Endothelial cell of umbilical vein (primary cell): ENCODE measurements around the gene DIDO1. TPM values are rescaled to one million over a fixed set of nuclear protein-coding genes. Genes with fewer than 3 reads are reported as not detected.

Experiments used
- BruUV-seq: library from RNA; stranded (reverse); fragments of 400-500 nt; replicated peaks from 2 replicates; lab custom pipeline; 2021; lab: Mats Ljungman, UMichigan
- CTCF ChIA-PET: fragments of 300-600, 350-600 bp; sonication (Branson Sonifier 250); formaldehyde crosslinking; loops from one replicate; lab custom pipeline; 2021; ENCODE audit warnings: antibody characterized with exemption, inconsistent platforms; lab: Charles Lee
- POLR2A ChIA-PET: fragments of 300-600, 350-600 bp; sonication (Branson Sonifier 250); formaldehyde crosslinking; loops from one replicate; lab custom pipeline; 2021; ENCODE audit warnings: antibody characterized with exemption, inconsistent platforms; lab: Charles Lee
- DNase-seq: peaks from one replicate; pipeline ENCODE4 v3.0.0-alpha.2; 2011; ENCODE audit warnings: low read depth, low spot score
- FAIRE-seq: peaks from 2 replicates; lab custom pipeline; 2011; peaks lifted over from hg19 to GRCh38; lab: Jason Lieb, UNC
- H2AFZ ChIP-seq: 2 replicates; pipeline ENCODE4 v1.6.0; 2012; ENCODE audit warnings: low read depth, low read length, control low read depth, inconsistent platforms
- H3K27ac ChIP-seq: 2 replicates; pipeline ENCODE4 v1.5.1; 2011; ENCODE audit warnings: low read depth, mild to moderate bottlenecking, control low read depth, low read length, moderate library complexity; ENCODE audit not compliant: insufficient read depth
- H3K27me3 ChIP-seq, 2 experiments: 2 replicates each; pipeline versions ENCODE4 v1.6.0 to v1.6.1; 2011; ENCODE audit warnings: low read length in 2 of 2, mixed read lengths in 1 of 2; ENCODE audit not compliant: control insufficient read depth in 2 of 2, insufficient read depth in 2 of 2
- H3K36me3 ChIP-seq, 2 experiments: 2 replicates in 1 of 2; 3 replicates in 1 of 2; pipeline ENCODE4 v1.5.1; 2011; ENCODE audit warnings: low read length in 2 of 2, mild to moderate bottlenecking in 1 of 2, moderate library complexity in 1 of 2; ENCODE audit not compliant: control insufficient read depth in 2 of 2, insufficient read depth in 2 of 2; ENCODE audit errors: extremely low read depth in 1 of 2
- H3K4me1 ChIP-seq: 3 replicates; pipeline ENCODE4 v1.5.1; 2011; ENCODE audit warnings: mild to moderate bottlenecking, low read length; ENCODE audit not compliant: control insufficient read depth, insufficient read depth; ENCODE audit errors: extremely low read depth
- H3K4me2 ChIP-seq: 2 replicates; pipeline ENCODE4 v1.6.1; 2011; ENCODE audit warnings: low read length, control low read depth, mixed read lengths; ENCODE audit not compliant: insufficient read depth
- H3K4me3 ChIP-seq, 3 experiments: fragments of 200-600 bp in 1 of 3; sonication (generic), shearing (Covaris generic) in 1 of 3; replicated peaks in 1 of 3; 2 replicates each; pipeline ENCODE4 v1.5.1; 2011 to 2016; ENCODE audit warnings: control low read depth in 3 of 3, low read length in 3 of 3, mild to moderate bottlenecking in 2 of 3, inconsistent platforms in 1 of 3, low read depth in 1 of 3, moderate library complexity in 1 of 3; ENCODE audit not compliant: insufficient read depth in 1 of 3
- H3K79me2 ChIP-seq: 2 replicates; pipeline ENCODE4 v1.6.0; 2012; ENCODE audit warnings: low read length, inconsistent platforms; ENCODE audit not compliant: control insufficient read depth, insufficient read depth
- H3K9ac ChIP-seq: replicated peaks from 2 replicates; pipeline ENCODE3; 2011; ENCODE audit warnings: low read length, control low read depth; ENCODE audit not compliant: insufficient read depth; ENCODE audit errors: extremely low read depth
- H3K9me1 ChIP-seq: replicated peaks from 3 replicates; pipeline ENCODE4 v1.6.0; 2011; ENCODE audit warnings: mild to moderate bottlenecking, low read length; ENCODE audit not compliant: control insufficient read depth, insufficient read depth; ENCODE audit errors: extremely low read depth
- H3K9me3 ChIP-seq: replicated peaks from 2 replicates; pipeline ENCODE4 v1.5.1; 2012; ENCODE audit warnings: low read length, inconsistent platforms; ENCODE audit not compliant: control insufficient read depth, insufficient read depth
- H4K20me1 ChIP-seq: replicated peaks from 2 replicates; pipeline ENCODE3; 2011; ENCODE audit warnings: mild to moderate bottlenecking, low read length; ENCODE audit not compliant: control insufficient read depth, insufficient read depth; ENCODE audit errors: extremely low read depth
- CTCF ChIP-seq, 2 donors: IDR thresholded peaks; 1 replicate in 1 of 2; 2 replicates in 1 of 2; pipeline ENCODE4 v1.5.1; 2011; ENCODE audit warnings: low read length in 2 of 2, mild to moderate bottlenecking in 2 of 2, moderate library complexity in 2 of 2, control low read depth in 1 of 2, inconsistent platforms in 1 of 2, low read depth in 1 of 2; ENCODE audit not compliant: insufficient read depth in 1 of 2; ENCODE audit errors: extremely low read depth in 1 of 2
- EZH2 ChIP-seq: IDR thresholded peaks from 2 replicates; pipeline ENCODE4 v1.6.1; 2012; ENCODE audit warnings: borderline replicate concordance, low read depth, mild to moderate bottlenecking, moderate library complexity, low read length, inconsistent platforms; ENCODE audit not compliant: severe bottlenecking
- FOS ChIP-seq: IDR thresholded peaks from 2 replicates; pipeline ENCODE4 v1.6.1; 2011; ENCODE audit warnings: mild to moderate bottlenecking, low read length, moderate library complexity, borderline replicate concordance; ENCODE audit not compliant: insufficient read depth
- GATA2 ChIP-seq: IDR thresholded peaks from 2 replicates; pipeline ENCODE4 v1.7.0; 2011; ENCODE audit warnings: low read depth, mild to moderate bottlenecking, moderate library complexity, mixed read lengths, low read length; ENCODE audit not compliant: insufficient read length, insufficient read depth
- JUN ChIP-seq: IDR thresholded peaks from 2 replicates; pipeline ENCODE4 v1.6.1; 2011; ENCODE audit warnings: borderline replicate concordance, low read depth; ENCODE audit not compliant: insufficient read length, insufficient read depth
- MAX ChIP-seq: IDR thresholded peaks from 2 replicates; pipeline ENCODE4 v1.6.1; 2011; ENCODE audit not compliant: insufficient read depth, insufficient read length
- MYC ChIP-seq: IDR thresholded peaks from one replicate; pipeline ENCODE4 v1.6.1; 2011; ENCODE audit warnings: mild to moderate bottlenecking, low read depth, low read length
- POLR2A ChIP-seq: IDR thresholded peaks from 2 replicates; pipeline ENCODE4 v1.6.1; 2012; ENCODE audit warnings: low read depth, mild to moderate bottlenecking, control low read depth, low read length
- POLR2AphosphoS5 ChIP-seq: IDR thresholded peaks from 2 replicates; pipeline ENCODE4 v1.6.1; 2012; ENCODE audit warnings: low read depth, mild to moderate bottlenecking, control low read depth, low read length, moderate library complexity; ENCODE audit not compliant: insufficient read depth
- dilution Hi-C: fragments of 300-500 bp; cut with MboI; formaldehyde crosslinking; loops from one replicate; pipeline ENCODE4 v1.15.0; 2019; ENCODE audit warnings: low sequenced_read_pairs; ENCODE audit not compliant: extremely low pct_ligation_motif_present
- intact Hi-C: fragments of 100-400 bp; cut with micrococcal nuclease; formaldehyde crosslinking; loops from one replicate; pipeline ENCODE4 v1.10.0; 2022
- polyA plus RNA-seq, 4 experiments: library from polyadenylated mRNA; depleted of rRNA in 3 of 4; stranded (reverse) in 3 of 4; unstranded in 1 of 4; fragments of >200 nt; gene quantifications; 2 replicates each; pipeline versions ENCODE4 v1.2.1 to v1.2.3, GENCODE V29; 2011 to 2012; ENCODE audit warnings: missing spikeins in 1 of 4
- total RNA-seq: library from RNA; stranded (reverse); gene quantifications from 2 replicates; pipeline ENCODE4 v1.2.3, GENCODE V29; 2021

The DIDO1 gene
- total and polyA plus RNA-seq, 2 donors (not counting 3 experiments of a cell fraction or from before 2014, with no cell fraction given), result 22.1 to 51.2 TPM

GRCh38 chr20:62916703-62917476 is 9.4 kb downstream of the DIDO1 start:
- ChIA-PET CTCF (interaction anchor here (1.2 to 3.3 kb wide), 4 partner anchors 9 to 56 kb away, joined by 3 to 21 read pairs (median 10); no protein-coding TSS in a partner anchor), POLR2A (no interaction called here)
- Histone ChIP-seq H3K79me2 (peaks cover 96% of the 10 kb centered on the region), H3K4me2 (no peak overlapping the region), H3K4me3 (no peak overlapping the region), H3K4me1 (no peaks in the 10 kb centered on the region), H3K36me3 (peaks cover 0 to 7% of the 10 kb centered on the region in 2 experiments), H2AFZ (no peak overlapping the region), H3K9me1 (no peaks in the 10 kb centered on the region), H3K27ac (no peak overlapping the region), H3K9ac (no peak overlapping the region), H3K9me3 (no peaks in the 10 kb centered on the region), H4K20me1 (peaks cover 22% of the 10 kb centered on the region), H3K27me3 (no peaks in the 10 kb centered on the region)
- intact Hi-C loops (no loop called here), dilution Hi-C loops (no loop called here)
- DNase-seq (no peak), FAIRE-seq (no peak)
- no peak for TF ChIP-seq EZH2
- no peak for TF ChIP-seq CTCF (IDR thresholded peaks at IDR 0.05; ENCODE audit: extremely low read depth in 1 of 2, insufficient read depth in 1 of 2, low read depth in 1 of 2, low read length in 2 of 2)
- no peak for TF ChIP-seq POLR2AphosphoS5
- TF ChIP-seq POLR2A, result no peak
- TF ChIP-seq FOS, result no peak
- TF ChIP-seq MAX, result no peak
- no peak for TF ChIP-seq MYC
- TF ChIP-seq JUN, result no peak
- TF ChIP-seq GATA2, result no peak
- no TSS peak for BruUV-seq
